ENCODE measurements around the gene LMLN. TPM values are rescaled to one million over a fixed set of nuclear protein-coding genes. Genes with fewer than 3 reads are reported as not detected.

The LMLN gene
- total and polyA plus RNA-seq, 2 of the 8 experiments (the other 6 are each of a cell fraction or from before 2014, with no cell fraction given) = 3.9 to 5.0 TPM

GRCh38 chr3:198043119-198043518 is 83.1 kb downstream of the LMLN start:
- Histone ChIP-seq H2BK12ac (ENCODE audit: low read depth, low read length) (no peak overlapping the region), H3K23ac (ENCODE audit: insufficient read length) (no peak overlapping the region), H2AK5ac (ENCODE audit: low read depth, low read length) (no peak overlapping the region), H3K27ac (ENCODE audit: low read depth, low read length) (no peak overlapping the region), H3K9me3 (ENCODE audit: insufficient read depth in 2 of 2, low read depth in 1 of 2, low read length in 1 of 2) (no peaks in the 10 kb centered on the region), H3K79me1 (ENCODE audit: low read depth, low read length) (no peaks in the 10 kb centered on the region), H3K36me3 (ENCODE audit: control insufficient read depth in 2 of 4, insufficient read depth in 4 of 4, low read length in 3 of 4) (no peaks in the 10 kb centered on the region; a peak in 1 of 8 replicates), H3K56ac (replicated peaks; ENCODE audit: insufficient read length, low read depth, low read length) (no peak overlapping the region), H4K91ac (replicated peaks; ENCODE audit: insufficient read length, low read length) (no peak overlapping the region), H4K5ac (ENCODE audit: insufficient read length, low read depth, low read length) (no peak overlapping the region), H3K18ac (ENCODE audit: extremely low read depth, low read length) (no peak overlapping the region), H2BK20ac (ENCODE audit: low read length) (no peak overlapping the region), H3K27me3 (replicated peaks in 1 of 4; ENCODE audit: control insufficient read depth in 3 of 4, extremely low read depth in 1 of 4, insufficient read depth in 3 of 4, low read length in 3 of 4) (no peaks in the 10 kb centered on the region), H2BK120ac (replicated peaks; ENCODE audit: low read depth, low read length) (no peak overlapping the region), H2BK15ac (ENCODE audit: low read length) (no peak overlapping the region), H4K8ac (ENCODE audit: extremely low read depth, insufficient read depth, low read length) (no peak overlapping the region; the same call in 1 of the 2 replicates), H4K20me1 (replicated peaks in 1 of 2; ENCODE audit: control insufficient read depth in 1 of 2, insufficient read depth in 2 of 2, low read length in 2 of 2) (no peaks in the 10 kb centered on the region), H3K9ac (replicated peaks in 1 of 4; ENCODE audit: extremely low read depth in 1 of 4, low read depth in 3 of 4, low read length in 3 of 4) (no peak overlapping the region), H2AFZ (ENCODE audit: low read length) (no peak overlapping the region), H3K23me2 (ENCODE audit: low read depth, low read length) (peaks cover 4% of the 10 kb centered on the region; the same call in 1 of the 2 replicates), H3K14ac (ENCODE audit: insufficient read length) (no peak overlapping the region), H3K79me2 (ENCODE audit: control insufficient read depth in 1 of 2, insufficient read depth in 2 of 2, low read length in 2 of 2) (no peaks in the 10 kb centered on the region), H2BK5ac (ENCODE audit: low read depth, low read length) (no peak overlapping the region), H3K4me3 (ENCODE audit: extremely low read depth in 1 of 4, insufficient read depth in 2 of 4, low read depth in 3 of 4, low read length in 4 of 4) (no peak overlapping the region), H3K4ac (replicated peaks; ENCODE audit: insufficient read length, low read depth, low read length) (no peak overlapping the region), H3K4me1 (replicated peaks in 1 of 4; ENCODE audit: control insufficient read depth in 3 of 4, insufficient read depth in 4 of 4, low read length in 3 of 4) (no peaks in the 10 kb centered on the region), H3K4me2 (ENCODE audit: insufficient read depth in 1 of 2, low read depth in 2 of 2, low read length in 2 of 2) (no peak overlapping the region)
- no peak for FAIRE-seq
- TF ChIP-seq POLR2AphosphoS5 (IDR thresholded peaks at IDR 0.05; ENCODE audit: low read depth, low read length) = no peak
- DNase-seq (ENCODE audit: low read depth in 1 of 2, low spot score in 2 of 2) = no peak
- 87% methylated on average over 9 of the region's 9 CpGs; no CpG with 5 or more reads in 1 of the 2 experiments for WGBS, 2 experiments (ENCODE audit: extremely low coverage in 1 of 2, insufficient coverage in 1 of 2, insufficient read length in 1 of 2, insufficient replicate concordance in 2 of 2, low coverage in 1 of 2, low lambda C conversion rate in 2 of 2, missing lambda C conversion rate in 1 of 2)
- CTCF ChIA-PET (ENCODE audit: partially characterized antibody) = interaction anchor here (1.2 kb wide), 1 partner anchor 9 kb away, joined by 3 read pairs; no protein-coding TSS in a partner anchor
- POLR2A ChIA-PET (ENCODE audit: partially characterized antibody) = no interaction called here

Data from H1 (cell line).